T47D (cell line): ENCODE data around the gene SOCS3.

Experiments
- DNase-seq, 2 experiments: peaks; one replicate each; pipeline versions ENCODE4 v3.0.0 to v3.0.0-alpha.2; 2011 to 2012; ENCODE audit warnings: low read depth in 1 of 2, low spot score in 1 of 2
- JUND ChIP-seq: IDR thresholded peaks from 2 replicates; pipeline ENCODE4 v1.6.1; 2012; ENCODE audit warnings: low read depth
- in situ Hi-C: cut with HindIII; loops from 2 replicates; pipeline ENCODE4 v1.10.0; 2016; ENCODE audit warnings: low sequenced_read_pairs, low pct_unique_long_range_greater_than_20kb

SOCS3 gene

DNA sequence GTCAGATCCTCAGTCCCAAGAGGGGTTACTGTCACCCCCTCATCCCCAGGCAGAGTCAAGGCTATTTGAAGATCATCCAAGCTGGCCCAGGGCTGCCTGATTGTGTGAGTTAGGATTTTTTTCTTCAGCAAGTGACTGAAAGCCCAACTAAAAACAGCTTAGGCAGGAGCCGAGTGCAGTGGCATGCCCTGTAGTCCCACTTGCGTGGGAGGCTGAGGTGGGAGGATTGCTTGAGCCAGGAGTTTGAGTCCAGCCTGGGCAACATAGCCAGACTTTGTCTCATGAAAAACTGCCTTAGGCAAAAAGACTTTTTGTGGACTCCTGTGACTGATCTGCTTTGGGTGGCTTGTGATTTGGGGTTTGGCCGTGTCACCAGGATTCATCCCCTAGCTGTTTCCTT lies 38.5 kb upstream of the SOCS3 start:
- in situ Hi-C loops: no loop called here
- TF ChIP-seq JUND: no peak
- DNase-seq: no peak

DNA sequence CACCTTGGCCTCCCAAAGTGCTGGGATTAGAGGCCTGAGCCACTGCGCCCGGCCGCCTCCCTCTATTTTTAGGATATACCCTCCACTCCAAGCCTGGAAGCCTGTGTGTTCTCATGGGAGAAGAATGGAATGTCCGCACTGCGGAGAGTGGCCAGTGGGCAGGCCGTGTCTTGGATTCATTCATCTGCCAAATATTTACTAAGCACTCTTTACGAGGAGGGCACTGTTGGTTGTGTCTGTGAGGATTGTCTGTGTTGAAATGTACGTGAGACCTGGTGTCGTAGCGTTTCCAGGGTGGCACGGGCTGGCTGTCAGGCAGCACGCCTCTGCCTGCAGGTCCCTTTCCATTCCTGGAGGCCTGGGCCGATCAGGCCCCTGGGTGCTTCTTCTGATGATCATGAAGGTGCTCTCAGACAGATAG lies 37.8 kb upstream of the SOCS3 start:
- peak; percentile 55 to 67 for DNase-seq
- TF ChIP-seq JUND: no peak
- in situ Hi-C loops: no loop called here

DNA sequence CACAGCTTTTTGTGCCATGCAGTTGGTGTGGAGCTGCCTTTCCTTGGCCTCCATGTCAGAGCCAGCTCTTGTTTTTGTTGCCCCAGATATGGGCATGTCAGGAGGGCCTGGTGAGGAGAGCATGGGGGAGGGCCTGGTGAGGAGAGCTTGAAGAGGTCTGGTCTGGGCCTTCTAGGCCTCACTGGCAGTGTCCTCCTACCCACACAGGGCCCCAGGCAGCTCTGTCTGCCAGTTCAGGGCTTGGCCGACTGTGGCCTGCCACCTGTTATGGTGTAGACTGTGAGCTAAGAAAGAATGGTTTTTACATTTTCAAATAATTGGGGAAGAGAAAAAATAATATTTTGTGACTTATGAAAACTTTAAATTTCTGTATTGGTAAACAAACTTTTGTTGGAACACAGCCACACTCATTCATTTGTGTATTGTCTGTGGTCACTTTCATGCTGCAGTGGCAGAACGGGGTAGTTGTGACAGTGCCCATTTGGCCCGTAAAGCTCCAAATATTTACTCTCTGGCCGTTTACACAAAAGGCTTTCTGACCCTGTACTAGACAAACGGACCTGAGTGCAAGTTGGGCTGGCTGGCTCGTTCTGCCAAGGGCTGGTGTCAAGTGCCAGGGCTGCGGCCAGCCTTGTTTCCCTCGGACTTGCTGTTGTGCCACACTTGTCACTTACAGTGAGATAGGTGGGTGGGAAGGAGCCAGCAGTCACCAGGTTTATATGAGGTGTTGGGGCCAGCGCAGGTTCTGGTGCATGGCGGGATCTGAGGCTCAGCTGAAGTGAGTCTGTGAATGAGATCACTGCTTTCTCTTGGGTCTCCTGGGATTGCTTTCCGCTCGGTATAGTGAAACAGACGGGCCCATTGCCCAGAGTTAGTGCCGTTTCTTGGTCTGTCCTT lies 36.8 kb upstream of the SOCS3 start:
- DNase-seq: peak; percentile 44 to 86
- in situ Hi-C loops: no loop called here

DNA sequence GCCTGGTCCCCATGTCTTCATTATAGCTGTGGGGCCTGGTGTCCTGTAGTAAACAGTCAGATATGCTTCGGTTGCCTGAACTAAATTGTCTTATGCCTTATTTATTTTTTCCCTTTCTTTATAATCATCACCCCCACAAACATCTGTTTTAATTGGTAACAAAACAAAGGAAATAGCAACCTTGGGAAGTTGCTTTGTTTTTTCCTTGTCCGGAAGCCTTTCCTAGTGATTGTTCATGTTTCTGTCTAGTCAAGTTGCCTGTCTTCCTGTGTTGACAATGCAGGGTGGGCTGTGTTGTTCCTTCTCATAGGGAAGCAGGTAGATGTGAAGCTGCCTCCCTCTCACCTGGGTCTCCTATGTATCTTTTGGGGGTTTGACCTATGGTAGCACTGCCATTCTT lies 35.3 kb upstream of the SOCS3 start:
- no peak for TF ChIP-seq JUND
- in situ Hi-C loops: no loop called here

More for the DNA sequence above, 36.8 kb upstream of the SOCS3 start:
- TF ChIP-seq JUND: no peak

DNA sequence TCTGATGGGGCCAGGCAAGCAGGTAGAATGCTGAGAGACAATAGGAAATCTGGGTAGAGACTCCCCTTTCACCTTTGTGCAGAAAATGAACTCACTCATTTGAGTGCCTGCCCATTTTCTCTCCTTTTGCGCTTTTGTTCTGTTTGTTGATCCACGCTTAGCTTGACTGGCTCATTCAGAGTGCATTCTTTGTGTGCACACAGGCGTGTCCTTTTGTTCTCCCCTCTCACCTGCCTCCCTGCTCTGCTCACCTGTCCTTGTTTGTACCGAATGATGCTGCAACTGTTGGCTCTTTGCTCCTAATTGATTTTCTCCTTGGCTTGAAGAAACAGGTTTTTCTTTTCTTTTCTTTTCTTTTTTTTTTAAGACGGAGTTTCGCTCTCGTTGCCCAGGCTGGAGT lies 34.3 kb upstream of the SOCS3 start:
- in situ Hi-C loops: no loop called here
- no peak for TF ChIP-seq JUND
- DNase-seq: no peak

More for the DNA sequence above, 35.3 kb upstream of the SOCS3 start:
- DNase-seq: no peak

DNA sequence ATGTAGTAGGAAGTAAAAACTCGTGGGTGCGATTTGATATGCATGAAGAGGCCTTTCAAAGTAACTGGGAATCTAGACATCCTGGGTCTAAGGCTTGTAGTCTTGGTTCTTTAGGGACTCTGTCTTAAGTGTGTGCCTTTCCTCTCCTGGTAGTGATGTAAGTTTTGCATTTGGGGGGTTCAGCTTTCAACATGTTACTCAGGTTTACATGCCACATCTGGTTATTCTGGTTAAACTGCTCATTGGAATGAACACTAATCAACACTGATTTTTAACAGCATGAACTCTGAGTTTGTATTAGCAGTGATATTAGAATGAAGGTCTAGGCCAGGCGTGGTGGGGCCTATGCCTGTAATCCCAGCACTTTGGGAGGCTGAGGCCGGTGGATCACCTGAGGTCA lies 33.7 kb upstream of the SOCS3 start:
- DNase-seq: peak in 1 of 2 experiments; percentile 32
- TF ChIP-seq JUND: no peak
- in situ Hi-C loops: no loop called here

DNA sequence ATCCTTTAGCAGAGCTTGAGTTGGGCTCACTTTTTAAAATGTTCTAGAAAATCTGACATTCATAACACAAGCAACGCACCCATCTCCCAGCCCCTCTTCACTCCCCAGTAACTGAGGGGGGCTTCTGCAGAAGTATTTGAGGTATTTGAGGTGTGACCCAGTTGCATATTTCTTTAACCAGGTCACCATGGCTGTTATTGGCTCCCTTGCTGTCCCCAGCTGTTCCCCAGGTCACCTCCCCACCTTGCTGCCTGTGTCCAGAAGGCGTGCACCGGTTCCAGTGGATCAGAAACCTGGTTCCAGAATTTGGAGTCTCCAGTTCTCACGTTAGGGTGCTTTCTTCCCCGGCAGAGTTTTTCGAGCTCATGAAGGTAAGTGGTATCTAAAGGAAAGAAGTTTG lies 32.4 kb upstream of the SOCS3 start:
- in situ Hi-C loops: no loop called here
- no peak for TF ChIP-seq JUND
- no peak for DNase-seq

DNA sequence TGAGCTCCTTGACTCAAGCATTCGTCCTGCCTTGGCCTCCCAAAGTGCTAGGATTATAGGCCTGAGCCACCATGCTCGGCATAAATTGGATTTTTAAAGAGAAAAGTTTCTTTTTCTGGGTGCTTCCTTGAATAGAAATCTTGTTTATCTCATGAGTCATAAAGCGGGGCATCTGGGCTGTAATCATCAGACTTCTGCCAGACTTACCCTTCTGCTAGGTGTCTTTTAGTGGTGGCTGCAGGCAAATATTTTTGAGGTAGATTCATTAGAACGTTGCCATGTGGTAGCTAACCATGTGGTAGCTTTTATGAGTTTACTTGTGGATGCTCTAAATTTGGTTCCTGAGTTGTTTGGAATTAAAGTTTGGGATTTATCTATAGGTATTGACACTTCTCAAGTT lies 32.0 kb upstream of the SOCS3 start:
- no peak for TF ChIP-seq JUND
- in situ Hi-C loops: no loop called here
- no peak for DNase-seq

DNA sequence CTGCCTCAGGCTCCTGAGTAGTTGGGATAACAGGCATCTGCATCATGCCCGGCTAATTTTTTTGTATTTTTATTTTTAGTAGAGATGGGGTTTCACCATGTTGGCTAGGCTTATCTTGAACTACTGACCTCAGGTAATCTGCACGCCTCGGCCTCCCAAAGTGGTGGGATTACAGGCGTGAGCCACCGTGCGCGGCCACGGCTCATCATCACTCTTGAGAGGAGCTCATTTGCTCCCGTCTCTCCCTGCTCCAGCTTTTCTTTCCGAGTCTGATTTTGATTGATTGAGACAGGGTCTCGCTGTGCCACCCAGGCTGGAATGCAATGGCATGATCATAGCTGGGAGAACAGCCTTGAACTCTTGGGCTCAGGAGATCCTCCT lies 31.2 kb upstream of the SOCS3 start:
- no peak for TF ChIP-seq JUND
- no peak for DNase-seq
- in situ Hi-C loops: no loop called here

DNA sequence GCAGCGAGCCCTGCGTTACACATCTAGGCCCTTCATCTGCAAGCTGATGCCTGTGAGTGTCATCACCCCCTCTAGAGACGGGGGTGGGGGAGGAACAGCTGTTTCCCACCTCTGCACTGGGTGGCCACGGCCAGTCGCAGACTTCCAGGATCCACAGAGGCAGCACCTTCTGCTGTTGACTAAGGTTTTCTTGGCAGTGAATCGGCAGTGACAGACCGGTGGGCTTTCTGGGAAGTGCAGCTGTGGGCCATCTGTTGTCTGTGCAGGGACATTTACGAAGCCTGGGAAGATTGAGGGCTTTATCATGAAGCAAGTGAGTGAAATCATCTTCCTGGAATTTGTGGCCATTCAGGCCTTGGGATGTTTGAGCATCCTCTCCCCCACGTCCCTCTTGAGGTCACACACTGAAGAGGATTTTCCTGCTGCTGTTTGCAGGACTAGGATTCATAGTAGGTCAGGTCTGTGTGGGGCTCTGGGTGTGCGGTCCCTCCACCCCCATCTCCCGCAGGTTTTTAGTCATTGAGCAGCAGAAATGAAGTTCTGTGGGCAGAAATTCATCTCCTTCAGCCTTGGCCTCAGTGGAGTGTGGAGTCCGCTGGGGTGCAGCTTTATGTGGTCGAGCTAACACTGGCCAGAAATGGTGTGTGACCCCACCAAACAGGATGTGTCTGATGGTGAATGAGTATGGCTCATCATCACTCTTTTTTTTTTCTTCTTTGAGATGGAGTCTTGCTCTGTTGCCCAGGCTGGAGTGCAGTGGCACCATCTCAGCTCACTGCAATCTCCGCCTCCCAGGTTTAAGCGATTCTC lies 30.6 kb upstream of the SOCS3 start:
- TF ChIP-seq JUND: no peak
- DNase-seq: no peak
- in situ Hi-C loops: no loop called here

DNA sequence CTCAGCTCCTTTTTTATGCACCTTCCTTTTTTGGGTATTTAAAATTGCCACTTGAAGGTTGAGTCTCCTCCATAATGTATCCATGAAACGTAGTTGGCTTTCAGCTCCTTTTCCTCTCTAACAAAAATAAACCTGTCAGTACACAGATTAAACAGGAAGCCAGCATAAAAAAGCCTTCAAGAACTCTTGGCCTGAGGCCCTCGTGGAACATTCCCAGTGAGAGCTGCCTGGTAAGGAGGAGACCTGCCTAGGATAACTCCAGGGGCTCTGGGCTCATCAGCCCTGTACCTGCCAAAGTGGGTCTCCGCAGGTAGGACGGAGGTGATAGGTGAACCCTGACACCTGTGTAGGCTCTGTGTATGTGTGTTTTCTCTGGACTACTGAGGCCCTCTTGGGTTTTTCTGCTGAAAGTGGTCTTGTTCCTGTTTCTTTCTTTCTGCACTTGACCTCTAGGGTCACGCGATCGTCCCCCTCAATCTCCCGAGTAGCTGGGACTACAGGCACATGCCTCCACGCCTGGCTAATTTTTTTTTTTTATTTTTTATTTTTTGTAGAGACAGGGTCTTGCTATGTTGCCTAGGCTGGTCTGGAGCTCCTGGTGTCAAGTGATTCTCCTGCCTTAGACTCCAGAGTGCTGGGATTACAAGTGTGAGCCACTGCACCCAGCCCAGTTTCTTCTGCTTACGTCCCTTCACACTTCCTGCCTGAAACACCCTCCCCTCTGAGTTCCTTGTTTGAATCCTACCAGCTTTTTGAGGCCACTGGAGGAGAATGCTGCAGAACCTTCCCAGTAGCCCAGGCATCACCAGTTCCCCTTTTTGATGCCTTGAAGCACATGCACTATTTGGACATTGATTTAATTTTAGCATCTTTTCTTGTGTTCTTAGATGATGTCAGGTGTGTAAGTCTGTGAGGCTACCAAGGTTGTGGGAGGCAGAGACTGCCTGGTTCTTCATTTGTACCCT lies 28.4 kb upstream of the SOCS3 start:
- DNase-seq: no peak
- in situ Hi-C loops: no loop called here
- no peak for TF ChIP-seq JUND

DNA sequence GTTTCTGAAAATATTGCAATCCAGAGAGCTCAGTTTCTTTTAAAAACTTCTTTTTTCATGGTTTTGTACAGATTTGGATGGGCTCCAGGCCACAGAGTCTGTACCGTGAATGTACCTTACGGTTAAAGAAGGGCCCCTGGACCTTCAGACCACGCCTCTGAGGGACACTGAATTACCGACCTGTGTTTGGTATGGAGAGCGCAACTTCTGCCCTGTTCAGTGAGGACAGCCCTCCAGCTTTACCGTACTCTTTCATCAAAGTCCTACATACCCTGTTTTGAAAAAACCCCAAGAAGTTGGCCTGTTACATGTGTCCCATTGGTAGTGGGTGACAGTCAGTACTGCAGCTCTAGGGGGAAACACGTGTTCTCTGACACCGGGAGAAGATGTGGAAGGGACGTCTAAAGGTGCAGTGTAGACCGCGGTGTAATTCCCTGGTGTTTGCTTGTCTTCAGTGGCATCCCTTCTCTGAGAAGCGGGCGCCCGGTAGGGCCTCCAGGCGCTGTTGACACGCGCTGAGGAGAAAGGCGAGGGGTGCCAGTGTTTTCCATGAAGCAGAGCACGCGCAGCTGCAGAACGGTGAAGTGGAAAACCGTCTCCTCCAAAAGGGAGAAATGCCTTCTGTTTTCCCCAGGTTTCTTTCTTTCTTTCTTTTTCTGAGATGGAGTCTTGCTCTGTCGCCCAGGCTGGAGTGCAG lies 24.8 kb upstream of the SOCS3 start:
- in situ Hi-C loops: no loop called here
- no peak for TF ChIP-seq JUND
- DNase-seq: no peak
